Lower leg skin (tissue), 4 donors: ENCODE data around the gene ASMTL. TPM values are rescaled to one million over a fixed set of nuclear protein-coding genes. Genes with fewer than 3 reads are reported as not detected.
A peak's percentile ranks its signal among the peaks of the same experiment; 100 is the strongest.
"Not testable (repeated sequence)": the region's sequence is repeated elsewhere in the genome, so short reads cannot be mapped to it uniquely, and the experiment has no call there.

ENCODE experiments used
- DNase-seq, 2 donors: peaks; one replicate each; pipeline ENCODE4 v3.0.0-alpha.2; 2019; ENCODE audit warnings: low spot score in 2 of 2
- H3K4me3 ChIP-seq: fragments of 200-600 bp; sonication (generic); 2 replicates; pipeline ENCODE4 v1.5.1; 2017; ENCODE audit warnings: mild to moderate bottlenecking, low read depth; ENCODE audit not compliant: poor library complexity, severe bottlenecking
- CTCF ChIP-seq, 3 donors: fragments of 450-650 bp; IDR thresholded peaks; one replicate each; pipeline ENCODE4 v1.5.1; 2016; ENCODE audit warnings: antibody characterized with exemption in 3 of 3, mild to moderate bottlenecking in 3 of 3, moderate library complexity in 2 of 3
- POLR2A ChIP-seq, 2 donors: fragments of 450-650 bp; IDR thresholded peaks; one replicate each; pipeline ENCODE4 v1.6.1; 2016 to 2017; ENCODE audit warnings: antibody characterized with exemption in 2 of 2, mild to moderate bottlenecking in 1 of 2, moderate library complexity in 1 of 2
- WGBS, 2 donors: methylation state at CpG; one replicate each; pipeline ENCODE4 v1.1.5; 2018; 5-methylcytosine and 5-hydroxymethylcytosine counted together
- intact Hi-C: fragments of 100-400 bp; cut with DNase I; formaldehyde crosslinking; loops from one replicate; pipeline ENCODE4 v1.15.0; 2023; ENCODE audit warnings: low total_unique reads
- total RNA-seq, 4 donors: library from RNA; depleted of rRNA; stranded (reverse); fragments of >200 nt; gene quantifications; one replicate each; pipeline ENCODE4 v1.1.0, GENCODE V29; 2016

ASMTL gene
- total RNA-seq, 4 donors from 2014 or later: 24.8 to 35.9 (median 30.1) TPM

GRCh38 chrX:1483843-1484637 lies 31.3 kb upstream of the ASMTL start:
- TF ChIP-seq CTCF (IDR thresholded peaks at IDR 0.05) (no peak), POLR2A (IDR thresholded peaks at IDR 0.05) (no peak)
- H3K4me3 ChIP-seq: no peak overlapping the region
- DNase-seq: peak in 1 of 2 donors; percentile 43
- WGBS, 2 donors: 78 to 84% methylated on average over 15 of the region's 15 CpGs
- intact Hi-C loops: no loop called here

- 86% methylated on average over 1 of the region's 2 CpGs; no CpG with 5 or more reads in 1 of the 2 donors for WGBS, 2 donors
- H3K4me3 ChIP-seq: not testable (repeated sequence)
Observed at GRCh38 chrX:1482530-1482928, 29.8 kb upstream of the ASMTL start.

GRCh38 chrX:1481636-1482529 lies 29.2 kb upstream of the ASMTL start:
- intact Hi-C loops: no loop called here
- TF ChIP-seq POLR2A (IDR thresholded peaks at IDR 0.05): no peak
- no peak for TF ChIP-seq CTCF (IDR thresholded peaks at IDR 0.05)
- H3K4me3 ChIP-seq: no peak overlapping the region
- DNase-seq: peak; percentile 64 to 91
- WGBS, 2 donors: 11 to 22% methylated on average over 26 of the region's 26 CpGs

More at GRCh38 chrX:1482530-1482928, 29.8 kb upstream of the ASMTL start:
- DNase-seq, intact Hi-C loops: not testable (repeated sequence)

GRCh38 chrX:1480082-1480785 lies 27.5 kb upstream of the ASMTL start:
- TF ChIP-seq CTCF (IDR thresholded peaks at IDR 0.05) (no peak), POLR2A (IDR thresholded peaks at IDR 0.05) (no peak)
- 72 to 79% methylated on average over 8 of the region's 8 CpGs for WGBS, 2 donors
- intact Hi-C loops: no loop called here
- no peak overlapping the region for H3K4me3 ChIP-seq
- DNase-seq: no peak

GRCh38 chrX:1477801-1478458 lies 25.2 kb upstream of the ASMTL start:
- peak in 1 of 2 donors; percentile 43 for DNase-seq
- TF ChIP-seq POLR2A (IDR thresholded peaks at IDR 0.05) (no peak), CTCF (IDR thresholded peaks at IDR 0.05) (no peak)
- 74 to 87% methylated on average over 8 of the region's 8 CpGs for WGBS, 2 donors
- intact Hi-C loops: no loop called here
- H3K4me3 ChIP-seq: no peak overlapping the region
